ENCODE measurements around the gene SPRING1.

SPRING1 gene

GRCh38 chr12:116707751-116708150, 30.1 kb downstream of the SPRING1 start:
- no peak for DNase-seq

GRCh38 chr12:116703214-116703795, 34.6 kb downstream of the SPRING1 start:
- peak; percentile 37 to 55 for DNase-seq

- no peak for DNase-seq
These were observed 36.4 kb downstream of the SPRING1 start for GRCh38 chr12:116701432-116701831.

DNA sequence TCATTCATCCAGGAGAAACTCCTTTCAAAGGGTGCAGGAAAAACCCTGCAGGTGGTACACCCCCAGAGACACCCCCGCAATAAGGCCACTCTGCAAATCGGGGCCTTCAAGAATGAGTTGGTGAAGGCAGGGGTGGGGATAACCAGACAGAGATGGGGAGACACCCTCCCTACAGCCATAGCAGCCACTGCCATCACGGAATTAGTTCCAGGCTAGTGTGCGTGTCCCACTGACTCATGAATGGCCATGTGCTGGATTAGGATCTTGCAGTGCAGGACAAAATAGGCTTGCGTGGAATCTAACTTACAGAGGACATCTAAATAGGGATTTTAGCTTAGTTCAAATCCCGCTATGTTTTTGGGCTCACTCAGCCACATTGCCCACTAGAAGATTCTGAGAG, 37.8 kb downstream of the SPRING1 start:
- no peak for DNase-seq

- no peak for DNase-seq
These were observed 39.3 kb downstream of the SPRING1 start for GRCh38 chr12:116698554-116699075.

DNA sequence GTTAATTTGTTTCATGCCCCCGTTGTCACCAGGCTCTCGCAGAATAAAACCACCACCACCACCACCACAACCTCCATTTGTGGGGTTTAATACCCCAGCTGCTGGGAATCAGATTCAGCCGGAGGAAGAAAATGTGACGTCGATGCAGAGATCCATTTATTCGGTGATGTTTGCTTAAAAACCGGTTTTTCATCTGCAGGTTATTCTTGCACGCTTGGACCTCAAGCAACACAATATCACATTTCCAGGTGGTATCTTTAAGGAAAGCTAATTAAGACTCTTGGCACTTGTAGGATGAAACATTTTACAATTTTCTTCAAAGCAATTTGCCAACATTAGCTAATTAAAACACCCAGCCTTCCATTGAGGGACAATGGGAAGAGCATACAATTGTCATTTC, 39.8 kb downstream of the SPRING1 start:
- peak in 1 of 2 experiments; percentile 69 for DNase-seq

GRCh38 chr12:116697716-116698115, 40.2 kb downstream of the SPRING1 start:
- DNase-seq, result peak in 1 of 2 experiments; percentile 30

DNA sequence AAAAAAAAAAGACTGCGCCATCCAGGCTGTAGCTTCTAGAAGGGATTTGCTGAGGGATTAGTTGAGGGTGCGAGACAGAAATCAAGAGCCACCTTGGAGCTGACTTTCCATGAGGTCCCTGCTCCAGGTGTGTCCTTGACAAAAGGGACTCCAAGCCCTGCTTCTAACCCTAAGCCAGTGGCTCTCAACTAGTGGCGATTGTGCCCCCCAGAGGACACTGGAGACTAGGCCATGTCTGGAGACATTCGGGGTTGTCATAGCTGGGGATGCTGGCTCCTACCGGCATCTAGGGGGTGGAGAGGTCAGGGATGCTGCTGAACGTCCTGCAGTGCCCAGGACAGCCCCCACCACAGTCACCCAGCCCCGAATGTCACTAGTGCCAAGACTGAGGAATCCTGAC, 40.6 kb downstream of the SPRING1 start:
- DNase-seq, result peak; percentile 39 to 53

GRCh38 chr12:116695464-116695725, 42.5 kb downstream of the SPRING1 start:
- no peak for DNase-seq

DNA sequence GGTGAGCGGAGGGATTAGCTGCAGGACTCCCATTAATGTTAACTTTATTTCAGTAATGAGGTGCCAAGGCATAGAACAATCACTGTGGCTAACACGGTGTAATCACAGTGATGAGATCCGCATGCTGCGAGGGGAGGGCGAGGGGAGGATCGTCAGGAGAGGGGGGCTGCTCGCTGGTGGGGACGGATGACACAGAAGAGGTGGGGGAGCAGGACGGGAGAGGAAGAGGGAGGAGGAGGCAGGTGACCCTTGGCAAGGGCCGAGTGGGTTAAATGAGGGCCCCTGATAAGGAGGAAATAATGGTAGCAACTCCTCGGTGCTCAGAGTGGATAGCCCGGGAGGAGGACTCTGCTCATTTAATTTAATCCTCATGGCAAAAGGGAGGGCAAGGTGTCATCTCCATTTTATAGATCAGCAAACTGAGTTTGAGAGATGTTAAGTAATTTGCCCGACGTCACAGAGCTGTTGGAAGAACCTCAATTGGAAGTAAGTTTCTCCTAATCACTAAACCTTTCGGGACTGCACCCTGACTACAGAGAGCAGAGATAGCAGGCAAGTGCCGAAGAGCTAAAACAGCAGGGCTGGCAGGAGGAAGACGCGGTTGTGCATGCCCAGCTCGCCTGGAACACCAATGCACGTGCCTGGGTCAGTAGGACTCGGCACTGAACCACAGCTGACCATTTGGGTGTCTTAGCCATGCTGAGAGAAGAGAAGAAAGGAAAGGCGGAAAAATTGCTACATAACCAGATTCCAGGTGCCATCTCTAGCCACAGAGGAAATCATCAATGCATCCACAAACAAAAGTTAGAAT, 43.0 kb downstream of the SPRING1 start:
- DNase-seq, result no peak

DNA sequence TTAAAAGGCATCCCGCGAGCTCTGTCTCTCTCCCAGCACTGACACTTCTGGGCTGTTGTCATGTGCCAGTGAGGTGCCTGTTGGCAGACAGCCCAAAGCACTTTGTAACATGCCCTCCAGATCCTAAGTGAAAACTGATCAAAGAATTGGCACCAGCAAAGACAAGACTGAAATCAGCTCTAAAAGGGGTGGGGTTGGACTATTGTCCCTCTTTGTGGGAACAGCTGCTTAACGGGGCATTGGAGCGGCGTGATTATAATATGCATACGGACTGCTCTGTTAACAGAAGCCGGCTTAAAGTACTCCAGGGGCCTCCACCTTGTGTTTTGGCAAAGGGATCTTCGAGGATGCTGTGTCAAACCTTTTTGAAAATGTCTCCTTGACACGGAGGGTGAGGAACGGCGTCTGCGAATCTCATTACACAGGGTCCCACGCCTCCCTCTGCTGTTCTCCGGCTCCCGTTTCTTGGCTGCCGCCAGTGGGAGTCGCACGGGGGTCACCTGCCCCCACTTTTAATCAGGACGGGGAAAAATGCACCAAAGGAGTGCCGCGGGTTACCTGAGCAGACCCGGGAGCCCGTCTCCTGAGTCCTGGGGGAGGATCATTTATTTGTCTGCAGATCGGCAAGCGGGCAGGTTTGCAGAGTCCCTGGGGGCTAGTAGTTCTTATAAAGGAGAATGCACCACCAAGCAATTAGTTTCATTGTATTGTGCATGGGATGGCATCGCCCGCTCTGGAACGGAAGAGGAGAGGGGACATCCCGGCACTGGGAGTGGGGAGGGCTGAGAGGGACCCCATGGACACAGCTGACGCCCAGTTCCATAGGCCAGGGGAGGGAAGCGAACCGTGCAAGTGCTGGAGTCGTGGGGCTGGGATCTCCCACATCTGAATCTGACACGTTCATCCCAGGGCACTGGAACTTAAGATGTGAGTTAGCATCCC, 44.3 kb downstream of the SPRING1 start:
- peak; percentile 43 to 70 for DNase-seq

DNA sequence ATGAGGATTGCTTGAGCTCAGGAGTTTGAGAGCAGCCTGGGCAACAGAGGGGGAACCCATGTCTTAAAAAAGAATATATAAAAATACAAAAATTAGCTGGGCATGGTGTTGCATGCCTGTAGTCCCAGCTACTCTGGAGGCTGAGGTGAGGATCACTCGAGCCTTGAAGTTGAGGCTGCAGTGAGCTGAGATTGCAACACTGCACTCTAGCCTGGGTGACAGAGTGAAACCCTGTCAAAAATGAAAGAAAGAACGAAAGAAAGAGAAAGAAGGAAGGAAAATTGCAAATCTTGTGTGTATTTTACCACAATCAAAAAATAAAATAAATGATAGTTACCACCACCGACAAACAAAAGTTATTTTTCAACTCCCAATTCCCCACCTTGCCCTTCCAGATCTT, 45.3 kb downstream of the SPRING1 start:
- no peak for DNase-seq

DNA sequence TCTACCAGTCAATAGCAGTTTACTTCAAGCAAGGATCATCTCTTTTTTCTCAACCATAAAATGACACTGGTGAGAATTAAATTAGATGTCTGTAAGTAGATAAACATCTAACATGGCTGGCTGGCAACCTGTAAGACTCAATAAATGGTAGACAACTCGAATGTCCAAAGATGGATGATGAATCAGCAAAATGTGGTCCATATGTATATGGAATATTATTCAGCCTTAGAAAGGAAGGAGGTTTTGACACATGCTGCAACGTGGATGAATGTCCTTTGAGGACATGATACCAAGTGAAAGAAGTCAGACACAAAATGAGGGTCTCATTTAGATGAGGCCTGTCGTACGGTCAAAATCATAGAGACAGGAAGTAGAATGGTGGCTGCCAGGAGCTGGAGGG, 46.2 kb downstream of the SPRING1 start:
- no peak for DNase-seq

DNA sequence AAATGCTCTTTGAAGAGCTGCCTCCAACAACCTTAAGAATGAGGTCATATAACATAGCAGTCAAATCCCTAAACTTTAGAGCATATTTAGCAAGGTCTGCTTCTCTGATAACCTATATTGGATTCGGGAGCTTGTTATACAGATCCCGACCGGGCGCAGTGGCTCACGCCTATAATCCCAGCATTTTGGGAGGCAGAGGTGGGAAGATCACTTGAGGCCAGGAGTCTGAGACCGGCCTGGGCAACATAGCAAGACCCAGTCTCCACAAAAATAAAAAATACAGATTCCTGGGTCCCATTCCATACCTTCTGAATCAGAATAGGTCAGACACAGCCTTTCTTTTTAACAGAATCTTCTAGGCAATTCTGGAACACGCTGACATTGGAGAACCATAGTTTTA, 46.7 kb downstream of the SPRING1 start:
- no peak for DNase-seq

DNA sequence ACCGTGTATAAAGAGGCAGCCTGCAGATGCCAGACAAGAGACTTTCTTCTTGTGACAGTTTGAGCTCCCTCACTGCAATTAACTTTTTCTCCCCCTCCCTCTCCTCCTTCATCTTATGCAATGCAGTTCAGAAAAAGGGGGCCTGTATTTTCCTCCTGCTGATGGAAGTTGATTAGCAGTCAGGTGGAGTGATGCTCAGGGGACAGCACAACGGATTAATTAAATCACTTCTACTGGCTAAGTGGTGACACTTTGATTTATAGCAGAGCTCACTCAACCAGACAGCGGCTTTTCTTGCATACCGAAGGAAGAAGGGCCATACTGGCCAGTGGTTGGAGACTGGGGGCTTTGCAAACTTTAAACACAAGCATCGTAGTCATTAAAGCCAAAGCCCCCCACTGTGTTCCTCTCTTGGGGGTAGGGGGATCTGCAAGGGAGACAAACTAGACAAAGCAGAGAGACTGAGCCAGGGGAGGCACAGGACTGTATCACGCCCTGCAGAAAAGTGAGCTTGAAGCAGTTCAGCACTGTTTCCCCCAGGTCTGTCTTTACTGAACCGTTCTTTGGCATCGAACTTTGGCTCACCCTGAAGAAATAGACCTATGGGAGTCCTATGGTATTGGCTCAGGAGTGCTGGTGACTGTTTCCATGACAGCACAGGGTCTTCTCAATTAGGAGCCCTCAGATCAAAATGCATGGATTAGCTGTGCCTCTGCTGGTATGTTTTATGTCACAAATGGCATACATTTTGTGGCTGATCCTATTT, 47.7 kb downstream of the SPRING1 start:
- no peak for DNase-seq

GRCh38 chr12:116689521-116689920, 48.3 kb downstream of the SPRING1 start:
- DNase-seq, result no peak

All from NCI-H2081 (cell line).